Activated CD4-positive, alpha-beta T cell treated with anti-CD3 and anti-CD28 coated beads for 1 hour (primary cell): Measurements from ENCODE around the gene NPFF.

Experiments
- DNase-seq: peaks from one replicate; pipeline ENCODE4 v3.0.0-alpha.2; 2020

Gene NPFF

DNA sequence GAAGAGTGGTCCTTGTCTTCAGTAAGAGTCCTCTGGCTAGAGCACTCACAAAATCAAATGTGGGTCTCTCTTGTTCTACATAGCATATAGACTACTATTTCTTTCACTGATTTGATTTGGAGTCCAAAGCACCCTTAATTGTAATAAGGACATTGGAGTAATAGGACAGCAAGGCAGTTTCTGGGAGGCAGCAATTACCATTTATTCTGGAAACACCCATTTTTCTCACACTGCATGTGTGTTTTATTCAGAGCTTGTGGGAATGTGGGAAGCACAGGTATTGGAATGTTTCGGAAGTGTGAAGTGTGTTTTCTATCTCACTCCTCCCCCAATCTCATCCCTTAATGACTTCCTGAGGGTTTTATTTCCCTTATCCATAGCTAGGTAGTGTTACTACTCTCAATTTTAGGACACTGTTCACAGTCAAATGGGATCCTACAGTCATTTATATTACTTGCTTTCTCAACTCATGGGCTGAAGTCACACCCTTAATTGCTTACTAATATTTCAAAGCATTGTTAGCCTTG lies 35.2 kb downstream of the NPFF start:
- DNase-seq, result no peak

DNA sequence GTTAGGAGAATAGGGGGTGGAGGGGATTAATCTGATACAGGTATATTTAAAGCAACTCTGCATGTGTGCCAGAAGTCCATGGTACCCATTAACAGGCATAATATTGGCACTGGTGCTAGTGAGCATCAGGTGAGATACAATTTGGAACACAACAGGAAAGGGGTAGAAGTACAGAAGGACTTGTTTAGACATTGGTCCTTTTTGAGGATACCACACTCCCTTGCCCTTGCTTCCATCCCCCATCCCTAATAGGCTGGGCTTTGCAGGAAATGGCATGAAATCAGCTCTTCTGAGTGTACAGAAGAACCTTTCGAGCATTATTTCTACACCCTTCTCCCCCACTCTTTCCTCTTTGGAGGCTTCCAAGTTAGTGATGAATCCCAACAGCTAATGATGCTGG lies 39.0 kb downstream of the NPFF start:
- no peak for DNase-seq

DNA sequence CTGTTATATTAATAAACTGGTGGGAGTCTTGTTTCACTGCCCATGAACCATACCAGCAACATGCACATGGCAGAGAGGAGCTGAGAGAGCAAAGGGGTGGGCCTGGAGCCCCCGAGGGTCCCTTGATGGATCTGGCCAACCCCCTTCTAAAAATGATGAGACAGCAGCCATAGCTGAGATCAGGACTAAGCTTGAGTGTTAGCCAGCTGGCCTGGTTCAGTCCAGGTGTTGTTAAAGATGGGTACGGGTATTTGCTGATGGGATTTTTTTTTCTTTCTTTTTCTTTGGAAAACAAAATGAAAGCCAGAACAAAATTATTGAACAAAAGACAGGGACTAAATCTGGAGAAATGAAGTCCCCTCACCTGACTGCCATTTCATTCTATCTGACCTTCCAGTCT lies 39.4 kb downstream of the NPFF start:
- DNase-seq, result no peak

DNA sequence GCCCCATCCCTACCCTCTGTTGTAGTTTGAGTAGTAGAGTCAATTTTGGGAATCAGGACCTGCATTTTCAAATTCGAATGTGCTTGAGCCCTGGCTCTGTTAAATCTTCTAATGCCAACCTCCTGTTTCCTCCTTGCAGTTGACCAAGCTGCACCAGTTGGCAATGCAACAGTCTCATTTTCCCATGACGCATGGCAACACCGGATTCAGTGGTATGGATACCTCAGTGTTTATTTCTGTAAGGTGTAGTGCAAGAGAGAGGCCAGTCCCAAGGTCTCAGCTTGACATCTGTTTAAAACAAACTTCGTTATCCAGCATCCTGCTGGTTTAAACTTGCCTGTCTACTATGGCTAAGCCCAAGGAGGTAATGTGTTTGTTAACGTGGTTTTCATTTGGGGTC lies 40.2 kb downstream of the NPFF start:
- no peak for DNase-seq

DNA sequence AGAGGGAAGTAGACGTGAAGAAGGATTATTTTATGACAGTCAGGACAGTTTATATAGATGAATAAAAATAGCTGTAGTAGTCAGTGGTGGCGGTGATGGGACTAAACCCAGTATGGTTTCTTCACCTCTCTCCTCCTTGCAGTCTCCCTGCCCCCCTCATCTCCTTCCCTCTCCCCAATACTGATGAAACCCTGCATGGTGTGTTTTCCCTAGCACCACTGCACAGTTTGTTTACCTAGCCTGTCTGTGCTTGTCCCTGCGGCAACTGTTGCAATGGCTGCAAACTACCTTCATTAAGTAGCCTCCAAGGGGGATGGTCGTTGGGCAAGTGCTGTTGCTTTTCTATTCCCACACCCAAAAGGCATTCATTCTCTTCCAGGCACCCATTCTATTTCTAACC lies 40.6 kb downstream of the NPFF start:
- no peak for DNase-seq

DNA sequence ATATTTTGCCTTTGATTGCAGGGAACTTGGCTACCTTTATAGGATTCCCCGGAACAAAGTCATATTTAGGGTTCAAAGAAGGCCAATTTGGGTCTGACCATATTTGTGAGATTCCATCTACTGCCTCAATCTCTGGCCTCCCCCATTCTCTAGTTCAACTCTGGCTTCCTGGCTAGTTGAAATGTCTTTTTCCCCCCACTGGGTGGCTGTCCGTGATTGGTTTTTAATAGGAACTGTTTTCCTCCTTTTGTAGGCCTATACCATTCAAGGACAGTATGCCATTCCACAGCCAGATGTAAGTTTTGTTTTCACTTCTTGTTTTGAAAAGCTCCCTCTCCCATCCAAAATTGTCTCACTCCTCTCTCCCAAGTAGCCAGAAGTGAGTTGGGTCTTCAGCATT lies 41.6 kb downstream of the NPFF start:
- DNase-seq, result no peak

- DNase-seq, result no peak
Observed at GRCh38 chr12:53464685-53465418, 42.4 kb downstream of the NPFF start.

- no peak for DNase-seq
Observed at GRCh38 chr12:53463802-53464560, 43.3 kb downstream of the NPFF start.

DNA sequence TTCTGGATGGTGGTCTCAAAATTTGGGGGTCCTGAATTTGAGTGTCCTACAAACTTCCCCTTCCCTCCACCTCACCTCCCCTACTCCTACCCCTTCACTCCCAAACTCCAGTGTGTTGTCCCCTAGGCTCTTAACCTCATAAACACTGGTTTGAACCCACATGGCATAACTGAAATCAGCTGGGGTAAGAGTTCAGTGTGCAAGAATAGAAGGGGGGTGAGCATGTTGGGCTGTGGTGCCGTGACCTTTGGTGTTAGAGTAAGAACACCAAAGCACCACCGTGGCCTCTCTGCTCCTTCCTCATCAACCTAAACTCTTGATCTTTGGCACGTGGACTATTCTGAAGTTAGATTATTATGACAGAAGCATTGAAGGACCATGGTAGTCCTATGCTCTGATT lies 44.3 kb downstream of the NPFF start:
- no peak for DNase-seq

DNA sequence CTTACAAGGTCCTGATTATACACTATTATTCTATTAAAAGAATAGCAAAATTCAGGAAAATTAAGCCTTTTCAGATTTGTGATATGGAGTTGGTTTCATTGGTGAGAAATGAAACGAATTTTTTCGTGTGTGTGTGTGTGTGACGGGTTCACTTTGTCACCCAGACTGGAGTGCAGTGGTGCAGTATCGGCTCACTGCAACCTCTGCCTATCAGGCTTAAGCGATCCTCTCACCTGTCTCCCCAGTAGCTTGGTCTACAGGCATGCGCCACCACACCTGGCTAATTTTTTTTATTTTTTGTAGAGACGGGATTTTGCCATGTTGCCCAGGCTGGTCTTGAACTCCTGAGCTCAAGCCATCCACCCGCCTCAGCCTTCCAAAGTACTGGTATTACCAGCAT lies 45.7 kb downstream of the NPFF start:
- DNase-seq, result no peak

GRCh38 chr12:53461059-53461458 lies 46.2 kb downstream of the NPFF start:
- no peak for DNase-seq

DNA sequence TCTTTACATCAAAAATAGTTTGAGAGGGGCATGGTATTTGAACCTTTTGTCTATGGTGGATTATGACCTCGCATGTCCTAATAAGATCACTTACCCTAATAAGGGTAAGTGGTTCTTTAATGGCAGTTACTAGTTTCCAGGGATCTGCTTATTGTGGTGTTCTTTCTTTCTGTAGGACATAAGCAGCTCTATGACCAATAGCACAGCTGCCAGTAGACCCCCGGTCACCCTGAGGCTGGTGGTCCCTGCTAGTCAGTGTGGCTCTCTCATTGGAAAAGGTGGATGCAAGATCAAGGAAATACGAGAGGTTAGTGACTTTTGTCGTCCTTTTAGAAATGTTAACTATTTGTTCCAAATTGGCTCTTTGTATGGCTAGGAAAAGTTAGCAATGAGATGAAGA lies 48.2 kb downstream of the NPFF start:
- no peak for DNase-seq
